Smooth muscle cell (in vitro differentiated cells): ENCODE measurements around the gene KIRREL3. TPM values are rescaled to one million over a fixed set of nuclear protein-coding genes. Genes with fewer than 3 reads are reported as not detected.

Experiments used
- DNase-seq: peaks from one replicate; lab custom pipeline; 2025; ENCODE audit not compliant: unreplicated experiment; lab: John Stamatoyannopoulos, UW
- H2AFZ ChIP-seq: fragments of 200-600 bp; sonication (generic); 2 replicates; pipeline ENCODE4 v1.6.0; 2016; ENCODE audit warnings: antibody characterized with exemption, low read depth, mild to moderate bottlenecking
- H3F3A ChIP-seq: fragments of 200-600 bp; sonication (generic); 2 replicates; pipeline ENCODE4 v1.6.0; 2017; ENCODE audit warnings: antibody characterized with exemption, low read depth
- H3K27ac ChIP-seq: fragments of 200-600 bp; sonication (generic); 2 replicates; pipeline ENCODE4 v1.5.1; 2016; ENCODE audit warnings: low read depth, mild to moderate bottlenecking
- H3K27me3 ChIP-seq: fragments of 200-600 bp; sonication (generic); 2 replicates; pipeline ENCODE4 v1.6.1; 2016; ENCODE audit warnings: low read depth, mild to moderate bottlenecking
- H3K36me3 ChIP-seq: fragments of 200-600 bp; sonication (generic); 2 replicates; pipeline ENCODE4 v1.5.1; 2016; ENCODE audit warnings: low read depth
- H3K4me1 ChIP-seq: fragments of 200-600 bp; sonication (generic); 2 replicates; pipeline ENCODE4 v1.5.1; 2016; ENCODE audit warnings: low read depth
- H3K4me2 ChIP-seq: fragments of 200-600 bp; sonication (generic); 2 replicates; pipeline ENCODE4 v1.6.0; 2016; ENCODE audit warnings: mild to moderate bottlenecking
- H3K4me3 ChIP-seq: fragments of 200-600 bp; sonication (generic); 2 replicates; pipeline ENCODE4 v1.5.1; 2016; ENCODE audit warnings: mild to moderate bottlenecking
- H3K79me2 ChIP-seq: fragments of 200-600 bp; sonication (generic); 2 replicates; pipeline ENCODE4 v1.6.0; 2016; ENCODE audit warnings: low read depth, mild to moderate bottlenecking
- H3K9ac ChIP-seq: fragments of 200-600 bp; sonication (generic); 2 replicates; pipeline ENCODE4 v1.6.0; 2016; ENCODE audit warnings: low read depth
- H3K9me3 ChIP-seq: fragments of 200-600 bp; sonication (generic); replicated peaks from 2 replicates; pipeline ENCODE4 v1.5.1; 2016; ENCODE audit warnings: low read depth
- H4K20me1 ChIP-seq: fragments of 200-600 bp; sonication (generic); 2 replicates; pipeline ENCODE4 v1.6.0; 2016; ENCODE audit warnings: low read depth
- CTCF ChIP-seq: fragments of 200-600 bp; sonication (generic); IDR thresholded peaks from 2 replicates; pipeline ENCODE4 v1.5.1; 2017; ENCODE audit warnings: borderline replicate concordance, mild to moderate bottlenecking, antibody characterized with exemption; ENCODE audit not compliant: insufficient read depth, poor library complexity, severe bottlenecking
- WGBS: methylation state at CpG from one replicate; pipeline ENCODE4 v1.1.7; 2016; ENCODE audit warnings: low lambda C conversion rate; 5-methylcytosine and 5-hydroxymethylcytosine counted together
- polyA plus RNA-seq: library from polyadenylated mRNA; unstranded; fragments of >200 nt; fragmentation: Nextera tagmentation; extraction: Ambion mirVana; gene quantifications from 2 replicates; pipeline ENCODE4 v1.2.1, GENCODE V29; 2016
- total RNA-seq: library from RNA; depleted of rRNA; stranded (reverse); fragments of >200 nt; gene quantifications from 2 replicates; pipeline ENCODE4 v1.2.3, GENCODE V29; 2014

Gene KIRREL3
- total and polyA plus RNA-seq, 2 experiments from 2014 or later = 1.2 TPM; not detected in 1

GRCh38 chr11:126942146-126942545, 58.4 kb downstream of the KIRREL3 start:
- Histone ChIP-seq H3K9ac (no peak overlapping the region), H4K20me1 (no peaks in the 10 kb centered on the region), H3K27ac (no peak overlapping the region), H2AFZ (no peak overlapping the region), H3K27me3 (peaks cover 14% of the 10 kb centered on the region), H3F3A (no peaks in the 10 kb centered on the region), H3K4me3 (no peak overlapping the region), H3K4me1 (no peaks in the 10 kb centered on the region), H3K9me3 (no peaks in the 10 kb centered on the region), H3K36me3 (no peaks in the 10 kb centered on the region), H3K4me2 (no peak overlapping the region), H3K79me2 (no peaks in the 10 kb centered on the region)
- TF ChIP-seq CTCF = no peak
- WGBS = 94% methylated on average over 4 of the region's 4 CpGs
- no peak for DNase-seq

GRCh38 chr11:126939552-126939951, 61.0 kb downstream of the KIRREL3 start:
- H3K4me3 ChIP-seq = no peak overlapping the region
- no peaks in the 10 kb centered on the region for H3K79me2 ChIP-seq
- no peak for TF ChIP-seq CTCF
- no peak overlapping the region for H3K9ac ChIP-seq
- no peaks in the 10 kb centered on the region for H3K9me3 ChIP-seq
- no peaks in the 10 kb centered on the region for H3K4me1 ChIP-seq
- H4K20me1 ChIP-seq = no peaks in the 10 kb centered on the region
- DNase-seq = no peak
- H3F3A ChIP-seq = no peaks in the 10 kb centered on the region
- no peaks in the 10 kb centered on the region for H3K36me3 ChIP-seq
- peaks cover 9% of the 10 kb centered on the region for H3K27me3 ChIP-seq
- no peak overlapping the region for H2AFZ ChIP-seq
- no peak overlapping the region for H3K27ac ChIP-seq
- H3K4me2 ChIP-seq = no peak overlapping the region
- 74% methylated on average over 2 of the region's 2 CpGs for WGBS

- Histone ChIP-seq H3K9me3 (no peaks in the 10 kb centered on the region), H3K4me3 (no peak overlapping the region), H3K4me2 (no peak overlapping the region), H3K79me2 (no peaks in the 10 kb centered on the region), H4K20me1 (no peaks in the 10 kb centered on the region), H2AFZ (no peak overlapping the region), H3K4me1 (no peaks in the 10 kb centered on the region), H3K27me3 (peaks cover 8% of the 10 kb centered on the region), H3F3A (no peaks in the 10 kb centered on the region), H3K9ac (no peak overlapping the region), H3K36me3 (no peaks in the 10 kb centered on the region), H3K27ac (no peak overlapping the region)
- DNase-seq = no peak
- WGBS = 78% methylated on average over 4 of the region's 4 CpGs
- no peak for TF ChIP-seq CTCF
These were observed 61.9 kb downstream of the KIRREL3 start for GRCh38 chr11:126938718-126939117.

GRCh38 chr11:126930091-126930841, 70.3 kb downstream of the KIRREL3 start:
- no peaks in the 10 kb centered on the region for H4K20me1 ChIP-seq
- no peak overlapping the region for H3K4me3 ChIP-seq
- no peak overlapping the region for H3K4me2 ChIP-seq
- H3F3A ChIP-seq = no peaks in the 10 kb centered on the region
- H3K79me2 ChIP-seq = no peaks in the 10 kb centered on the region
- WGBS = 91% methylated on average over 4 of the region's 4 CpGs
- no peak for TF ChIP-seq CTCF
- no peaks in the 10 kb centered on the region for H3K36me3 ChIP-seq
- no peak for DNase-seq
- no peaks in the 10 kb centered on the region for H3K27me3 ChIP-seq
- H3K4me1 ChIP-seq = no peaks in the 10 kb centered on the region
- no peak overlapping the region for H2AFZ ChIP-seq
- no peak overlapping the region for H3K27ac ChIP-seq
- no peaks in the 10 kb centered on the region for H3K9me3 ChIP-seq
- no peak overlapping the region for H3K9ac ChIP-seq
